Neural cell (in vitro differentiated cells): Measurements from ENCODE around the gene COX4I1. TPM values are rescaled to one million over a fixed set of nuclear protein-coding genes. Genes with fewer than 3 reads are reported as not detected.
A peak's percentile ranks its signal among the peaks of the same experiment; 100 is the strongest.

Source experiments
- H2AFZ ChIP-seq: fragments of 200-600, 300-800 bp; sonication (generic), shearing (Covaris generic); 2 replicates; pipeline ENCODE4 v1.6.0; 2014; ENCODE audit warnings: low read depth, mild to moderate bottlenecking, antibody characterized with exemption, low read length, moderate library complexity
- H3F3A ChIP-seq: fragments of 200-600 bp; shearing (Covaris generic); 2 replicates; pipeline ENCODE4 v1.6.1; 2016; ENCODE audit warnings: mild to moderate bottlenecking, moderate library complexity, mixed read lengths, antibody characterized with exemption, low read length; ENCODE audit not compliant: insufficient read depth, poor library complexity, severe bottlenecking
- H3K27ac ChIP-seq: fragments of 200-600, 300-800 bp; sonication (generic), shearing (Covaris generic); 2 replicates; pipeline ENCODE4 v1.5.1; 2014; ENCODE audit warnings: mild to moderate bottlenecking, low read length, moderate library complexity
- H3K27me3 ChIP-seq: fragments of 300-800, 200-600 bp; sonication (generic), shearing (Covaris generic); 2 replicates; pipeline ENCODE4 v1.6.0; 2014; ENCODE audit warnings: mild to moderate bottlenecking, low read depth, low read length, moderate library complexity; ENCODE audit not compliant: insufficient read depth
- H3K36me3 ChIP-seq: fragments of 300-800, 200-600 bp; sonication (generic), shearing (Covaris generic); 2 replicates; pipeline ENCODE4 v1.5.1; 2014; ENCODE audit warnings: mild to moderate bottlenecking, antibody characterized with exemption, low read length, moderate library complexity; ENCODE audit not compliant: insufficient read depth
- H3K4me2 ChIP-seq: fragments of 300-800, 200-600 bp; sonication (generic), shearing (Covaris generic); 2 replicates; pipeline ENCODE4 v1.6.0; 2014; ENCODE audit warnings: mild to moderate bottlenecking, low read length
- H3K4me3 ChIP-seq: fragments of 300-800, 200-600 bp; sonication (generic), shearing (Covaris generic); 2 replicates; pipeline ENCODE4 v1.5.1; 2014; ENCODE audit warnings: mild to moderate bottlenecking, low read length, moderate library complexity
- H3K79me2 ChIP-seq: fragments of 200-600 bp; shearing (Covaris generic); replicated peaks from 2 replicates; pipeline ENCODE4 v1.6.0; 2014; ENCODE audit warnings: mild to moderate bottlenecking, low read length, moderate library complexity; ENCODE audit not compliant: insufficient read depth
- H3K9ac ChIP-seq: fragments of 300-800, 200-600 bp; sonication (generic), shearing (Covaris generic); 2 replicates; pipeline ENCODE4 v1.6.1; 2016; ENCODE audit warnings: mild to moderate bottlenecking, low read length, mixed read lengths
- H3K9me2 ChIP-seq: fragments of 200-600 bp; shearing (Covaris generic); 2 replicates; pipeline ENCODE4 v1.6.1; 2016; ENCODE audit warnings: mild to moderate bottlenecking, low read length, mixed read lengths; ENCODE audit not compliant: insufficient read depth
- H3K9me3 ChIP-seq: fragments of 200-600, 300-800 bp; sonication (generic), shearing (Covaris generic); 2 replicates; pipeline ENCODE4 v1.6.1; 2016; ENCODE audit warnings: mild to moderate bottlenecking, mixed run types, low read length, moderate library complexity, mixed read lengths
- H4K20me1 ChIP-seq: fragments of 200-600 bp; shearing (Covaris generic); 2 replicates; pipeline ENCODE4 v1.6.1; 2016; ENCODE audit warnings: mild to moderate bottlenecking, mixed run types; ENCODE audit not compliant: insufficient read depth
- EP300 ChIP-seq: fragments of 450-650 bp; conservative IDR thresholded peaks from 2 replicates; pipeline ENCODE4 v1.6.1; 2014; ENCODE audit warnings: antibody characterized with exemption, mild to moderate bottlenecking, moderate library complexity; ENCODE audit not compliant: poor library complexity, severe bottlenecking
- EZH2 ChIP-seq: fragments of 200-600, 300-800 bp; shearing (Covaris generic), sonication (generic); IDR thresholded peaks from 2 replicates; pipeline ENCODE4 v1.6.1; 2014; ENCODE audit warnings: antibody characterized with exemption, low read length, borderline replicate concordance, mild to moderate bottlenecking; ENCODE audit not compliant: insufficient read depth, poor library complexity, severe bottlenecking
- MXI1 ChIP-seq: fragments of 450-650 bp; conservative IDR thresholded peaks from 2 replicates; pipeline ENCODE4 v1.6.1; 2014; ENCODE audit warnings: antibody characterized with exemption, mild to moderate bottlenecking; ENCODE audit not compliant: poor library complexity, severe bottlenecking
- POLR2AphosphoS5 ChIP-seq: IDR thresholded peaks from 2 replicates; pipeline ENCODE4 v1.6.1; 2012
- RAD21 ChIP-seq: fragments of 450-650 bp; conservative IDR thresholded peaks from 2 replicates; pipeline ENCODE4 v1.6.1; 2014; ENCODE audit warnings: antibody characterized with exemption, mild to moderate bottlenecking, moderate library complexity
- REST ChIP-seq: IDR thresholded peaks from 2 replicates; pipeline ENCODE4 v1.6.1; 2012; ENCODE audit warnings: borderline replicate concordance
- SMC3 ChIP-seq: fragments of 450-650 bp; conservative IDR thresholded peaks from 2 replicates; pipeline ENCODE4 v1.6.1; 2014; ENCODE audit warnings: antibody characterized with exemption, mild to moderate bottlenecking, moderate library complexity; ENCODE audit not compliant: poor library complexity
- TAF1 ChIP-seq: IDR thresholded peaks from 2 replicates; pipeline ENCODE4 v1.6.1; 2012; ENCODE audit warnings: low read depth
- polyA minus RNA-seq: library from RNA; depleted of rRNA, polyadenylated mRNA; stranded (reverse); fragments of >200 nt; gene quantifications from 2 replicates; pipeline ENCODE4 v1.2.3, GENCODE V29; 2014
- polyA plus RNA-seq: library from polyadenylated mRNA; depleted of rRNA; stranded (reverse); fragments of >200 nt; gene quantifications from 2 replicates; pipeline ENCODE4 v1.2.3, GENCODE V29; 2014

Gene COX4I1
- polyA plus RNA-seq (660 and 709 TPM in 2 replicates), polyA minus RNA-seq (157 and 180 TPM in 2 replicates)

GRCh38 chr16:85799497-85800320 is at the start of gene COX4I1, which contains the start of gene EMC8:
Gene COX4I1 (plus strand): TSS chr16:85799695. CDS start chr16:85801206, 1,511 bp downstream.
Gene EMC8 (minus strand): TSS chr16:85799544. CDS start chr16:85799295, 249 bp downstream.
- Histone ChIP-seq H3K4me3 (peak within 1 kb of the TSS; percentile 99), H3K27me3 (no peaks in the 10 kb centered on the region), H3K9me2 (no peaks in the 10 kb centered on the region), H3K79me2 (peaks cover 41% of the 10 kb centered on the region), H3F3A (no peaks in the 10 kb centered on the region), H3K9ac (peak within 1 kb of the TSS; percentile 97), H3K36me3 (peaks cover 8% of the 10 kb centered on the region), H3K27ac (peak within 1 kb of the TSS; percentile 79), H3K9me3 (no peaks in the 10 kb centered on the region), H3K4me2 (peak within 1 kb of the TSS; percentile 76), H2AFZ (peak within 1 kb of the TSS; percentile 65), H4K20me1 (no peaks in the 10 kb centered on the region)
- TF ChIP-seq TAF1 = peak; percentile 83
- peak; percentile 67 for TF ChIP-seq REST
- peak; percentile 96 for TF ChIP-seq POLR2AphosphoS5
- no peak for TF ChIP-seq RAD21
- peak; percentile 91 for TF ChIP-seq MXI1

- H3K4me2 ChIP-seq = no peak overlapping the region
- no peaks in the 10 kb centered on the region for H3K36me3 ChIP-seq
- H3F3A ChIP-seq = no peaks in the 10 kb centered on the region
- no peaks in the 10 kb centered on the region for H3K79me2 ChIP-seq
- H4K20me1 ChIP-seq = no peaks in the 10 kb centered on the region
- H3K9me2 ChIP-seq = no peaks in the 10 kb centered on the region
- H3K27ac ChIP-seq = no peak overlapping the region
- no peaks in the 10 kb centered on the region for H3K9me3 ChIP-seq
- H3K9ac ChIP-seq = no peak overlapping the region
- no peak overlapping the region for H2AFZ ChIP-seq
- H3K27me3 ChIP-seq = peaks cover 33% of the 10 kb centered on the region
- H3K4me3 ChIP-seq = peak overlapping the region; percentile 57
- TF ChIP-seq POLR2AphosphoS5 = no peak
- no peak for TF ChIP-seq RAD21
- no peak for TF ChIP-seq EP300
- TF ChIP-seq MXI1 = no peak
- no peak for TF ChIP-seq SMC3
- TF ChIP-seq EZH2 = no peak
- no peak for TF ChIP-seq TAF1
- no peak for TF ChIP-seq REST
Observed at GRCh38 chr16:85749771-85750145, 49.7 kb upstream of the COX4I1 start.
